ENCODE results near the gene DUSP28.

The DUSP28 gene

GRCh38 chr2:240601061-240601830 lies 41.1 kb downstream of the DUSP28 start:
- no peak for DNase-seq

DNA sequence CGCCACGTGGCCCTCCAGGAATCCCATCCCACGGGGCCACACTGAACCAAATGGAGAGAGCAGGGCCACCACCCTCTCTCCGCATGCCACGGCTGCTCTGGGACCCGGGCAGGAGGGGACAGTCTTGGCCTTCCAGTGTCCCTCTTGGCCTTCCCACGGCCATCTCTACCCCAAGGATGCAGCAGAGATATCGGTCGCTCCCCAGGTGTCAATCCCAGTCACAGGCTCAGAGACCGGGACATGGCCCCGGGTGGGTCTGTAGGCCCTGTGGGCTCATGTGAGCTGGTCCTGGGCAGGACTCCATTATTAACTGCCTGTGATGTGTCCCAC lies 41.6 kb downstream of the DUSP28 start:
- no peak for DNase-seq

GRCh38 chr2:240602266-240603050 lies 42.3 kb downstream of the DUSP28 start:
- no peak for DNase-seq

GRCh38 chr2:240603081-240603835 lies 43.1 kb downstream of the DUSP28 start:
- DNase-seq, result no peak

DNA sequence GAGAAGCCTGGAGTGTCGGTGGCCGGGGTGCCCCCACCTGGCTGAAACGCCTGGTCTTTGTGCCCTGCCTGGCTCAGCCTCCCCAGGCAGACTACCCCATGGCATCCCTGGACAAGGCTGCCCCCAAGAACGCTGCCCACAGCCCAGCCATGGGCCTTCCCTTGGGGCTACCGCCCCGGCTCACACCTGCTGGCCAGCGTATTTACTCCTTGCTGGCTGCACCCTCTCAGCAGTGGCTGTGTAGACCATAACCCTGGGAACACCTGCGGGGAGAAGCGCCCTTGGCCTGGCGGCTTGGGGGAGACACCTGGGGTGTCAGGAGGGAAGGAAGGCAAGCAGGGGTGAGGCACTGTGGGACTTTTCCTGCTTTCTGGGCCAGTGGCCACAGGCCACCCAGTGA lies 43.7 kb downstream of the DUSP28 start:
- DNase-seq, result no peak

GRCh38 chr2:240604291-240604938 lies 44.3 kb downstream of the DUSP28 start:
- DNase-seq, result no peak

GRCh38 chr2:240604939-240605716 lies 45.0 kb downstream of the DUSP28 start:
- DNase-seq, result no peak

DNA sequence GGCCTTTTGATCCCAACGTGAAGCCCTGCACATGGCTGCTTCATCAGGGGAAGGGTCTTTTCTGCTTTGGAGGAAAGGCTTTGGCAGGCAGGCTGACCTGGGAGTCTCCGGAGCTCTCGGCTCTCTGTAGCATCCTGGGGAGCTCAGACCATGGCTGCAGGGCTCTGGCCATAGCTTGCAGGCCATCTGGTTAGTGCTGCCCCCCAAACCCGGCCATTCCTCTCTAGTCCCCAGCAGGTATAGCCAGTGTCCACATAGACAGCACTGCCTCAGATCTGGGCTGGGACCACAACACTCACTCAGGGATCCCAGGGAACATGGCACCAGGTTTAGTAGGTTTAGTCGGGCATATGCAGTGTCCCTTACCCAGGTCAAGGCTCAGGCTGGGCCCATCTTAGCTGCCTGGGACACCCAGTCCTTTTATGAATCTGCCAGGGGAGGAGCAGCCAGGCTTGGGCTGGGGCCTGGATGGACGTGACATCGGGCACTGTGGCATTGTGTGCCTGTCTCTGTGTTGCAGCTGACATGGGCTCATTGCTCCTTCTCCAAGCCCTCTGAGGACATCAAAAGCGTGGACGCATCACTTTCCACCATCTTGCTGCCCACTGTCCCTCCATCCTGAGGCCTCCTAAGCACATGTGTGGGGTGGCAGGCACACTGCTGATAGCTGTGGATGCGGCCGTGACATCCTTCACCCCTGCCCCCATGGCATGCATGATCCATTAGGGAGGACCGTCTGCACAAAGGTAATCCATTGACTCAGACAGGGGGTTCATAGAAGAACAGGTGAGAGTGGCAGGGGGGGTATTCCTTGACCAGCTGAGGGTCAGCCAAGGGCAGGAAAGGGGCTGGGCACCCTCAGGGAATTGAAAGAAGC lies 45.9 kb downstream of the DUSP28 start:
- DNase-seq, result no peak

DNA sequence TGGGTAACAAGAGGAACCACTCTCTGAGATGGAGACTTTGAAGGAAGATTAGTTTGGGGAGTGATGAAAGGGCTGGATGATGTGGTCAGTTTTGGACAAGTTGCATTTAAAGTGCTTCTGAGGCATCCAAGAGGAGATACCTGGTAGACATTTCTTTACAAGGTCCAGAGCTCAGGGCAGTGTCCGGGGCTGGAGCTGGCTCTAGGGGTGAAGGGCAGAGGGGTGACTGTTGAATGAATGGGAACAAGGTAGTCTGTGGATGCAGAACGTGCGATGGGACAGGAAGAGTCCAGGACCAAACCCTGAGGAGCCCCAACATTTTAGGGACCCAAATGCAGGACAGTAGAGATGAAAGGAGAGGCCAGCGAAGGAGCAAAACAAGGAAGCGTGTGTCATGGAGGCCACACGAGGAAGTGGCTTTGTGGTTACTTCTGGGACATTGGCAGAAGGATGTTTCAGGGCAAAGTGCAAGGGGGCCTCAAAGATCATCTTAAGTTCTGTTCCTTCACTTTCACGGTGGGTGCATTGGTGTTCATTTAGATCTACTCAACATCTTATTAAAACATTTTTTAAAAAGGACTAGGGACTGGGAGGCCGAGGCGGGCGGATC lies 51.5 kb downstream of the DUSP28 start:
- no peak for DNase-seq
